ENCODE data around the gene FAAP24.
"Not testable (repeated sequence)": the region's sequence is repeated elsewhere in the genome, so short reads cannot be mapped to it uniquely, and the experiment has no call there.

FAAP24 gene

GRCh38 chr19:32971715-32972540 is at the start of gene FAAP24, which contains the start of gene CEP89:
TSS of gene FAAP24 (plus strand) at chr19:32972242. CDS start at chr19:32973197, 955 bp downstream.
TSS of gene CEP89 (minus strand) at chr19:32971958. CDS start at chr19:32971874, 84 bp downstream.
- peak; percentile 97 for DNase-seq (ENCODE audit: low read depth, low spot score)
- H3K27ac ChIP-seq, result no peak within 1 kb of the TSS

GRCh38 chr19:32924200-32924599 is 47.8 kb upstream of the FAAP24 start:
- DNase-seq (ENCODE audit: low read depth, low spot score), result no peak
- no peak overlapping the region for H3K27ac ChIP-seq

DNA sequence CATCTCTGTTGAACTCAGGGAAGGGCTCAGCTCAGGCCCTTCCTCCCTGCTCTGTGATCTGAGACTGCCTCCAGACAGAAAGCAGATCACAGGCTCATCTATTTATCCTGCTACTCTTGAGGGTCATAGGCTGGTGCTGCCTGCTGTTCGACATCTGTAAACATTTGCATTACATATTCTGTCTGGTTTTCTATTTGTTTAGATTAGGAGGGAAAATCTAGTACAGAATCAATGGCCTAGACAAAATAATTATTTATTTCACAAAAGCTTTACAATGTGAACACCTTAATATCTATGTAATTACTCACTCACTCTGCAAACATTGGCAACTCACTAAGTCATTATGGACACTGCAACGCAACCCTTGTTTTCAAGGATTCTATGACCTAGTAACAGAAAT is 43.2 kb upstream of the FAAP24 start:
- DNase-seq (ENCODE audit: low read depth, low spot score), result peak; percentile 33

DNA sequence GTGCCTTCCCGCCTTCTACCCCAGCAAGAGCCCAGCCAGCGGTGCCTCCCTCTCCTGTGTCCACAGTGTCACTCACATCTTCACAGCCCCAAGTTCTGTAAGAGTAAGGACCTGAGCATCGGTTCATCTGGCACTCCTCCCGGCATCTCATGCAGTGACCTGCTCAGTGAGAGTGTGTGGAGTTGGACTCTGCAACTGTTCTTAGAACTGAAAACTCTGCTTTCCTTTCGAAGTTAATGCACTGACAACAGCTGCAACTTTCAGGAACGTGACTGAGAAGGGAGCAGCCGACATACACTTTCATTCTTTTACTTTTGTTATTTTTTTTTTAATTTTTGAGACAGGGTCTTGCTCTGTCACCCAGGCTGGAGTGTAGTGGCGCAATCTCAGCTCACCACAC is 41.5 kb upstream of the FAAP24 start:
- H3K27ac ChIP-seq, result no peak overlapping the region
- no peak for DNase-seq (ENCODE audit: low read depth, low spot score)

More for the DNA sequence above, 43.2 kb upstream of the FAAP24 start:
- H3K27ac ChIP-seq, result peak overlapping the region; percentile 38

GRCh38 chr19:32933571-32933970 is 38.5 kb upstream of the FAAP24 start:
- no peak for DNase-seq (ENCODE audit: low read depth, low spot score)
- no peak overlapping the region for H3K27ac ChIP-seq

DNA sequence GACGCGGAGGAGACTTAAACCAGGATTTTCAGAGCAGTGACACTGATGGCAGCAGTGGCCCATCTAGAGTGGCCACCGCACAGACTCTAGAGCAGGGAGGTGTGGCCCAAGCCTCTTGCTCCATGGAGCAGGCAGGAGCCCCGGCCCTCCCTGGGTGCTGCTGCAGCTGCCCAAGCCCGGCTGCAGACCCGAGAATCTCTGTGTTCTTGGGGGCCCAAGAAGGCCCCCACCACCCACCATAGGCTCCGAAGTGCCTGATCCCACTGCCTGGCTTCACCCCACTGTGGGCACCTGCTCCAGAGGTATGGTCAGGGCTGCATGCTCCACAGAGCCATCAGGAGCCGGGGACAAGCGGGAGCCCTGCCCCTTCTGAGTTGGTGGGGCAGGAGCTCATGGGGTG is 36.4 kb upstream of the FAAP24 start:
- no peak overlapping the region for H3K27ac ChIP-seq
- no peak for DNase-seq (ENCODE audit: low read depth, low spot score)

GRCh38 chr19:32936065-32936464 is 36.0 kb upstream of the FAAP24 start:
- no peak for DNase-seq (ENCODE audit: low read depth, low spot score)
- no peak overlapping the region for H3K27ac ChIP-seq

- DNase-seq (ENCODE audit: low read depth, low spot score); H3K27ac ChIP-seq: not testable (repeated sequence)
These were observed 30.8 kb upstream of the FAAP24 start for GRCh38 chr19:32941273-32941672.

GRCh38 chr19:32945260-32945659 is 26.8 kb upstream of the FAAP24 start:
- H3K27ac ChIP-seq, result no peak overlapping the region
- no peak for DNase-seq (ENCODE audit: low read depth, low spot score)

DNA sequence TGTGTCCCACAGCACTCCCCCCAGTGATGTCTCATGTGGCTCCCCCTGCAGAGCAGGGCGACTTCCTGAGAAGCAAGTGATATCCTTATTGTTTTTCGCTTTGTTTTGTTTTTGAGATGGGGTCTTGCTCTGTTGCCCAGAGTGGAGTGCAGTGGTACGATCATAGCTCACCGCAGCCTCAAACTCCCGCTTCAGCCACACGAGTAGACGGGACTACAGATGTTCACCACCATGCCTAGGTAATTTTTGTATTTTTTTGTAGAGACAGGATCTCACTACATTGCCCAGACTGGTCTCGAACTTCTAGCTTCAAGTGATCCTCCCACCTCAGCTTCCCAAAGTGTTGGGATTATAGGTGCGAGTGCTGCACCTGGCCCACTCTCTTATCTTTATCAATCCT is 5.3 kb upstream of the FAAP24 start:
- no peak overlapping the region for H3K27ac ChIP-seq
- DNase-seq (ENCODE audit: low read depth, low spot score), result no peak

- DNase-seq (ENCODE audit: low read depth, low spot score), result no peak
- no peak overlapping the region for H3K27ac ChIP-seq
These were observed 2.5 kb upstream of the FAAP24 start for GRCh38 chr19:32969549-32969948.

GRCh38 chr19:32971012-32971595 is 938 bp upstream of the FAAP24 start:
- H3K27ac ChIP-seq, result no peak overlapping the region

DNA sequence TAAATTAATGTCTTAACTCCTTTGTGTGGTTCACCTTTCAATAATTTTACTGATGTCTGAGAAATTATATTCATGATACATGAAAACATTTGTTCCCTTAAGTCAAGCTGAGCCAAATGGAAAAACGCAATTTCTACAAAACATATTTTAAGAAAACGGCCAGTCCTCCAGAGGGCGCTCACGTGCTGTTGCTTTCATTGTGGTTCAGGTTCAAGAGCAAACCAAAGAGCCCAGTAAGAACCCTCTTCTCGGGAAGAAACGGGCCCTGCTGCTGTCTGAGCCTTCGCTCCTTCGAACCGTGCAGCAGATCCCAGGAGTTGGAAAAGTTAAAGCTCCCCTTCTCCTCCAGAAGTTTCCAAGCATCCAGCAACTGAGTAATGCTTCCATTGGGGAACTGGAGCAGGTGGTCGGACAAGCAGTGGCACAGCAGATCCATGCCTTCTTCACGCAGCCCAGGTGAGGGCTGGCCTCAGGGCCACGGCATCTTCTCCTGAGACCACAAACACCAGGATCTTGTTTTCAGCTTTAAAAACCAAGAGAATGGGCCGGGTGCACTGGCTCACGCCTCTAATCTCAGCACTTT is 4.3 kb downstream of the FAAP24 start:
- DNase-seq (ENCODE audit: low read depth, low spot score), result no peak

More at GRCh38 chr19:32971012-32971595, 938 bp upstream of the FAAP24 start:
- DNase-seq (ENCODE audit: low read depth, low spot score), result no peak

GRCh38 chr19:32977280-32977679 is 5.2 kb downstream of the FAAP24 start:
- no peak overlapping the region for H3K27ac ChIP-seq
- no peak for DNase-seq (ENCODE audit: low read depth, low spot score)

More for the DNA sequence above, 4.3 kb downstream of the FAAP24 start:
- H3K27ac ChIP-seq, result no peak overlapping the region

GRCh38 chr19:32977813-32978212 is 5.8 kb downstream of the FAAP24 start:
- not testable (repeated sequence) for H3K27ac ChIP-seq; DNase-seq (ENCODE audit: low read depth, low spot score)

DNA sequence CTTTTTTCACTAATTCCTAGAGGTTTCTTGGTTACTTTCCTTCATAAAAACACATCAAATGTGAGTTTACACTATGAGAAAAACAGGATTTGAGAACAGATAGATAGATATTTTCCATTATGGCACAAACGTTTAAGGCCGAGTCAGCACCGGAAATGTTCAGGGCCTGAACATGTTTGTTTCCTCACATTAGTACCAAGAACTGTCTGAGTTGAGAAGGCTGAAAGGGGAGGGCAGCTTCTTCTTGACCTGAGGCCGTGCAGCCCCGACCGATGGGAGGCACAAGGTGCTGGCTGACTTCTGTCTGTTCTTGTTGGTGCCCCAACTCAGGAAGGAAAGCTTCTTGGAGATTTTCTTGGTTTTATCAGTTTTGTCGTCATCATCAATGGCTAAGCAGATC is 7.8 kb downstream of the FAAP24 start:
- not testable (repeated sequence) for DNase-seq (ENCODE audit: low read depth, low spot score); H3K27ac ChIP-seq

- H3K27ac ChIP-seq; DNase-seq (ENCODE audit: low read depth, low spot score): not testable (repeated sequence)
These were observed 10.4 kb downstream of the FAAP24 start for GRCh38 chr19:32982488-32982887.

- DNase-seq (ENCODE audit: low read depth, low spot score); H3K27ac ChIP-seq: not testable (repeated sequence)
These were observed 16.2 kb downstream of the FAAP24 start for GRCh38 chr19:32988254-32988653.

DNA sequence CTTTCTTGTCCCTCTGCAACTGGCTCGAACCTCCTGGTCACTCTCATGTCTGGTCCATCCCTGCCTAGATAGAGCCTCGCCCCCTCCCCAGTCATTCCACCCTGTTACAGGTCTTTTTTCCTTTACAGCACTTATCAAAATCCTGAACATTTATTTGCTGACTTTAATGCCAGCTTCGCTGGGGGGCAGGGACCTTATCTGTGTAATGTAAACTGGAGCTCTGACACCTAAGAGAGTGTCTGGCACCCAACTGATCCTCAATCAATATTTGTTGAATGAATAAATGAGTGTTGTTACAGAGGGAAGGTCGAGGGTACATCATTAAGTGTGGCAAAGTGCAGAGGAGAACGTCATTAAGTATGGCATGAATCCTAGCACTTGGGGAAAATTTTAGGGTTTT is 16.7 kb downstream of the FAAP24 start:
- no peak overlapping the region for H3K27ac ChIP-seq
- no peak for DNase-seq (ENCODE audit: low read depth, low spot score)

- DNase-seq (ENCODE audit: low read depth, low spot score); H3K27ac ChIP-seq: not testable (repeated sequence)
These were observed 23.9 kb downstream of the FAAP24 start for GRCh38 chr19:32995966-32996365.

DNA sequence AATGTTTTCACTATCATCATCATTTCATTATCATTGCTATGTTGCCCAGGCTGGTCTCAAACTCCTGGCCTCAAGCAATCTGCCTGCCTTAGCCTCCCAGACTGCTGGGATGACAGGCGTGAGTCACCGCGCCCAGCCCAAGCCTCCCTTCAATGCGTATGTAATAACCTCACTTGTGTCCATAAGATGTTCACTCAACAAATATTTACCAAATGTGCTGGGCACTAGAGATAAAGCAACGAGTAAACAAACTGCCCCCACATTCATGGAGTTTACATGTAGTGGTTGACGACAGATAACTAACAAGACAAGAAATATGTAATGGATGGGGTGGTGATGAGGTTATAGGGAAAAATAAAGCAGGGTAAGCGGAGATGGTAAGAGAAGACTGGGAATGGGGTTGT is 25.0 kb downstream of the FAAP24 start:
- DNase-seq (ENCODE audit: low read depth, low spot score), result not testable (repeated sequence)

More for the DNA sequence above, 25.0 kb downstream of the FAAP24 start:
- H3K27ac ChIP-seq, result not testable (repeated sequence)

All from epithelial cell of prostate (primary cell).